Endothelial cell of umbilical vein (primary cell): Measurements from ENCODE around the gene SEMA3A. TPM values are rescaled to one million over a fixed set of nuclear protein-coding genes. Genes with fewer than 3 reads are reported as not detected.

Source experiments
- BruUV-seq: library from RNA; stranded (reverse); fragments of 400-500 nt; replicated peaks from 2 replicates; lab custom pipeline; 2021; lab: Mats Ljungman, UMichigan
- CTCF ChIA-PET: fragments of 300-600, 350-600 bp; sonication (Branson Sonifier 250); formaldehyde crosslinking; loops from one replicate; lab custom pipeline; 2021; ENCODE audit warnings: antibody characterized with exemption, inconsistent platforms; lab: Charles Lee
- POLR2A ChIA-PET: fragments of 300-600, 350-600 bp; sonication (Branson Sonifier 250); formaldehyde crosslinking; loops from one replicate; lab custom pipeline; 2021; ENCODE audit warnings: antibody characterized with exemption, inconsistent platforms; lab: Charles Lee
- DNase-seq: peaks from one replicate; pipeline ENCODE4 v3.0.0-alpha.2; 2011; ENCODE audit warnings: low read depth, low spot score
- FAIRE-seq: peaks from 2 replicates; lab custom pipeline; 2011; peaks lifted over from hg19 to GRCh38; lab: Jason Lieb, UNC
- H2AFZ ChIP-seq: 2 replicates; pipeline ENCODE4 v1.6.0; 2012; ENCODE audit warnings: low read depth, low read length, control low read depth, inconsistent platforms
- H3K27ac ChIP-seq: 2 replicates; pipeline ENCODE4 v1.5.1; 2011; ENCODE audit warnings: low read depth, mild to moderate bottlenecking, control low read depth, low read length, moderate library complexity; ENCODE audit not compliant: insufficient read depth
- H3K27me3 ChIP-seq, 2 experiments: 2 replicates each; pipeline versions ENCODE4 v1.6.0 to v1.6.1; 2011; ENCODE audit warnings: low read length in 2 of 2, mixed read lengths in 1 of 2; ENCODE audit not compliant: control insufficient read depth in 2 of 2, insufficient read depth in 2 of 2
- H3K36me3 ChIP-seq, 2 experiments: 2 replicates in 1 of 2; 3 replicates in 1 of 2; pipeline ENCODE4 v1.5.1; 2011; ENCODE audit warnings: low read length in 2 of 2, mild to moderate bottlenecking in 1 of 2, moderate library complexity in 1 of 2; ENCODE audit not compliant: control insufficient read depth in 2 of 2, insufficient read depth in 2 of 2; ENCODE audit errors: extremely low read depth in 1 of 2
- H3K4me1 ChIP-seq: 3 replicates; pipeline ENCODE4 v1.5.1; 2011; ENCODE audit warnings: mild to moderate bottlenecking, low read length; ENCODE audit not compliant: control insufficient read depth, insufficient read depth; ENCODE audit errors: extremely low read depth
- H3K4me2 ChIP-seq: 2 replicates; pipeline ENCODE4 v1.6.1; 2011; ENCODE audit warnings: low read length, control low read depth, mixed read lengths; ENCODE audit not compliant: insufficient read depth
- H3K4me3 ChIP-seq, 3 experiments: fragments of 200-600 bp in 1 of 3; sonication (generic), shearing (Covaris generic) in 1 of 3; replicated peaks in 1 of 3; 2 replicates each; pipeline ENCODE4 v1.5.1; 2011 to 2016; ENCODE audit warnings: control low read depth in 3 of 3, low read length in 3 of 3, mild to moderate bottlenecking in 2 of 3, inconsistent platforms in 1 of 3, low read depth in 1 of 3, moderate library complexity in 1 of 3; ENCODE audit not compliant: insufficient read depth in 1 of 3
- H3K79me2 ChIP-seq: 2 replicates; pipeline ENCODE4 v1.6.0; 2012; ENCODE audit warnings: low read length, inconsistent platforms; ENCODE audit not compliant: control insufficient read depth, insufficient read depth
- H3K9ac ChIP-seq: replicated peaks from 2 replicates; pipeline ENCODE3; 2011; ENCODE audit warnings: low read length, control low read depth; ENCODE audit not compliant: insufficient read depth; ENCODE audit errors: extremely low read depth
- H3K9me1 ChIP-seq: replicated peaks from 3 replicates; pipeline ENCODE4 v1.6.0; 2011; ENCODE audit warnings: mild to moderate bottlenecking, low read length; ENCODE audit not compliant: control insufficient read depth, insufficient read depth; ENCODE audit errors: extremely low read depth
- H3K9me3 ChIP-seq: replicated peaks from 2 replicates; pipeline ENCODE4 v1.5.1; 2012; ENCODE audit warnings: low read length, inconsistent platforms; ENCODE audit not compliant: control insufficient read depth, insufficient read depth
- H4K20me1 ChIP-seq: replicated peaks from 2 replicates; pipeline ENCODE3; 2011; ENCODE audit warnings: mild to moderate bottlenecking, low read length; ENCODE audit not compliant: control insufficient read depth, insufficient read depth; ENCODE audit errors: extremely low read depth
- EZH2 ChIP-seq: IDR thresholded peaks from 2 replicates; pipeline ENCODE4 v1.6.1; 2012; ENCODE audit warnings: borderline replicate concordance, low read depth, mild to moderate bottlenecking, moderate library complexity, low read length, inconsistent platforms; ENCODE audit not compliant: severe bottlenecking
- FOS ChIP-seq: IDR thresholded peaks from 2 replicates; pipeline ENCODE4 v1.6.1; 2011; ENCODE audit warnings: mild to moderate bottlenecking, low read length, moderate library complexity, borderline replicate concordance; ENCODE audit not compliant: insufficient read depth
- dilution Hi-C: fragments of 300-500 bp; cut with MboI; formaldehyde crosslinking; loops from one replicate; pipeline ENCODE4 v1.15.0; 2019; ENCODE audit warnings: low sequenced_read_pairs; ENCODE audit not compliant: extremely low pct_ligation_motif_present
- intact Hi-C: fragments of 100-400 bp; cut with micrococcal nuclease; formaldehyde crosslinking; loops from one replicate; pipeline ENCODE4 v1.10.0; 2022
- polyA plus RNA-seq, 4 experiments: library from polyadenylated mRNA; depleted of rRNA in 3 of 4; stranded (reverse) in 3 of 4; unstranded in 1 of 4; fragments of >200 nt; gene quantifications; 2 replicates each; pipeline versions ENCODE4 v1.2.1 to v1.2.3, GENCODE V29; 2011 to 2012; ENCODE audit warnings: missing spikeins in 1 of 4
- total RNA-seq: library from RNA; stranded (reverse); gene quantifications from 2 replicates; pipeline ENCODE4 v1.2.3, GENCODE V29; 2021
- TF ChIP-seq, protein P1 (sequence below), 2 donors: IDR thresholded peaks; 1 replicate in 1 of 2; 2 replicates in 1 of 2; pipeline ENCODE4 v1.5.1; 2011; ENCODE audit warnings: low read length in 2 of 2, mild to moderate bottlenecking in 2 of 2, moderate library complexity in 2 of 2, control low read depth in 1 of 2, inconsistent platforms in 1 of 2, low read depth in 1 of 2; ENCODE audit not compliant: insufficient read depth in 1 of 2; ENCODE audit errors: extremely low read depth in 1 of 2

SEMA3A gene
- total and polyA plus RNA-seq, 2 donors (not counting 3 experiments of a cell fraction or from before 2014, with no cell fraction given) = 0.68 to 1.2 TPM

- FAIRE-seq = peak; percentile 93
- no peaks in the 10 kb centered on the region for H3K9me3 ChIP-seq
- DNase-seq = peak; percentile 78
- TF ChIP-seq, protein P1, sequence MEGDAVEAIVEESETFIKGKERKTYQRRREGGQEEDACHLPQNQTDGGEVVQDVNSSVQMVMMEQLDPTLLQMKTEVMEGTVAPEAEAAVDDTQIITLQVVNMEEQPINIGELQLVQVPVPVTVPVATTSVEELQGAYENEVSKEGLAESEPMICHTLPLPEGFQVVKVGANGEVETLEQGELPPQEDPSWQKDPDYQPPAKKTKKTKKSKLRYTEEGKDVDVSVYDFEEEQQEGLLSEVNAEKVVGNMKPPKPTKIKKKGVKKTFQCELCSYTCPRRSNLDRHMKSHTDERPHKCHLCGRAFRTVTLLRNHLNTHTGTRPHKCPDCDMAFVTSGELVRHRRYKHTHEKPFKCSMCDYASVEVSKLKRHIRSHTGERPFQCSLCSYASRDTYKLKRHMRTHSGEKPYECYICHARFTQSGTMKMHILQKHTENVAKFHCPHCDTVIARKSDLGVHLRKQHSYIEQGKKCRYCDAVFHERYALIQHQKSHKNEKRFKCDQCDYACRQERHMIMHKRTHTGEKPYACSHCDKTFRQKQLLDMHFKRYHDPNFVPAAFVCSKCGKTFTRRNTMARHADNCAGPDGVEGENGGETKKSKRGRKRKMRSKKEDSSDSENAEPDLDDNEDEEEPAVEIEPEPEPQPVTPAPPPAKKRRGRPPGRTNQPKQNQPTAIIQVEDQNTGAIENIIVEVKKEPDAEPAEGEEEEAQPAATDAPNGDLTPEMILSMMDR (IDR thresholded peaks at IDR 0.05; ENCODE audit: extremely low read depth in 1 of 2, insufficient read depth in 1 of 2, low read depth in 1 of 2, low read length in 2 of 2) = peak; percentile 76 to 78
- no peak for TF ChIP-seq FOS
- H3K27me3 ChIP-seq = no peaks in the 10 kb centered on the region
- no peak overlapping the region for H2AFZ ChIP-seq
- no peaks in the 10 kb centered on the region for H3K4me1 ChIP-seq
- H3K4me3 ChIP-seq = no peak overlapping the region
- dilution Hi-C loops (no loop called here), intact Hi-C loops (loop anchor here (1.0 to 10.0 kb wide), 7 partner anchors 40 to 1616 kb away; partner anchors contain the start of gene SEMA3D)
- peaks cover 5% of the 10 kb centered on the region for H3K9me1 ChIP-seq
- no peaks in the 10 kb centered on the region for H3K79me2 ChIP-seq
- no peak overlapping the region for H3K4me2 ChIP-seq
- H4K20me1 ChIP-seq = no peaks in the 10 kb centered on the region
- no peak overlapping the region for H3K27ac ChIP-seq
- ChIA-PET POLR2A (no interaction called here), CTCF (interaction anchor here (0.6 to 11.6 kb wide), 37 partner anchors 9 to 1914 kb away, joined by 3 to 302 read pairs (median 4); partner anchors contain the start of genes SEMA3A and SEMA3D)
- H3K36me3 ChIP-seq = no peaks in the 10 kb centered on the region
- no TSS peak for BruUV-seq
- H3K9ac ChIP-seq = no peak overlapping the region
Observed at GRCh38 chr7:83936056-83936708, 258.4 kb downstream of the SEMA3A start.

GRCh38 chr7:83934118-83934734 is 260.4 kb downstream of the SEMA3A start:
- Histone ChIP-seq H3K27me3 (no peaks in the 10 kb centered on the region), H2AFZ (no peak overlapping the region), H3K36me3 (no peaks in the 10 kb centered on the region), H3K27ac (no peak overlapping the region), H3K4me1 (no peaks in the 10 kb centered on the region), H3K4me3 (no peak overlapping the region), H3K9me1 (peaks cover 5% of the 10 kb centered on the region), H3K9ac (no peak overlapping the region), H3K79me2 (no peaks in the 10 kb centered on the region), H3K9me3 (no peaks in the 10 kb centered on the region), H3K4me2 (no peak overlapping the region), H4K20me1 (no peaks in the 10 kb centered on the region)
- no TSS peak for BruUV-seq
- intact Hi-C loops (loop anchor here (10.0 kb wide), 1 partner anchor 1531 kb away; no protein-coding TSS in a partner anchor), dilution Hi-C loops (no loop called here)
- no peak for TF ChIP-seq EZH2
- TF ChIP-seq, protein P1 (IDR thresholded peaks at IDR 0.05; ENCODE audit: extremely low read depth in 1 of 2, insufficient read depth in 1 of 2, low read depth in 1 of 2, low read length in 2 of 2) = peak in 1 of 2 donors; percentile 8
- ChIA-PET CTCF (interaction anchor here (0.6 to 11.6 kb wide), 26 partner anchors 9 to 1896 kb away, joined by 3 to 302 read pairs (median 3); partner anchors contain the start of gene SEMA3A), POLR2A (no interaction called here)
- FAIRE-seq (no peak), DNase-seq (peak; percentile 10)
